K562 (cell line): ENCODE measurements around the gene CACNA1S. TPM values are rescaled to one million over a fixed set of nuclear protein-coding genes. Genes with fewer than 3 reads are reported as not detected.
A peak's percentile ranks its signal among the peaks of the same experiment; 100 is the strongest.

Experiments used
- ATAC-seq: fragments of 200-7000 bp; cut with Tn5 transposase; 3 replicates; pipeline ENCODE4 v1.9.1; 2020; ENCODE audit warnings: moderate library complexity
- BruUV-seq: library from RNA; stranded (reverse); fragments of 400-500 nt; replicated peaks from 2 replicates; lab custom pipeline; 2021; lab: Mats Ljungman, UMichigan
- CTCF ChIA-PET: fragments of 300-600 bp; formaldehyde crosslinking; extraction: SDS; loops from one replicate; lab custom pipeline; 2021; ENCODE audit warnings: low intra/inter-chr PET ratio; lab: Yijun Ruan, JAX
- POLR2A ChIA-PET: fragments of 300-600, 350-650 bp; sonication (Branson Sonifier 250); formaldehyde crosslinking; extraction: SDS; loops from one replicate; lab custom pipeline; 2021; ENCODE audit warnings: antibody characterized with exemption, inconsistent platforms; lab: Yijun Ruan, JAX
- DNase-seq, 4 experiments: peaks; one replicate each; pipeline versions ENCODE4 v3.0.0 to v3.0.0-alpha.2; 2011 to 2018; ENCODE audit warnings: low spot score in 3 of 4, mixed read lengths in 3 of 4; ENCODE audit errors: extremely low read depth in 1 of 4
- FAIRE-seq: peaks from 2 replicates; lab custom pipeline; 2011; peaks lifted over from hg19 to GRCh38; lab: Jason Lieb, UNC
- H2AFZ ChIP-seq: 2 replicates; pipeline ENCODE4 v1.6.0; 2011; ENCODE audit warnings: low read depth, low read length, control low read depth, inconsistent platforms
- H3K27ac ChIP-seq: fragments of 200-600 bp; 3 replicates; pipeline ENCODE4 v1.8.0; 2011; ENCODE audit warnings: low read depth, mild to moderate bottlenecking, control low read depth, inconsistent platforms, low read length, moderate library complexity, mixed read lengths; ENCODE audit errors: extremely low read depth
- H3K27me3 ChIP-seq, 2 experiments: fragments of 300-600 bp in 1 of 2; 2 replicates in 1 of 2; 3 replicates in 1 of 2; pipeline versions ENCODE4 v1.6.0 to v1.8.0; 2011; ENCODE audit warnings: inconsistent platforms in 2 of 2, low read length in 2 of 2, mild to moderate bottlenecking in 1 of 2, mixed read lengths in 1 of 2, moderate library complexity in 1 of 2; ENCODE audit not compliant: control insufficient read depth in 2 of 2, insufficient read depth in 2 of 2
- H3K36me3 ChIP-seq: fragments of 300-600 bp; 3 replicates; pipeline ENCODE4 v1.8.0; 2011; ENCODE audit warnings: mild to moderate bottlenecking, low read length, inconsistent platforms; ENCODE audit not compliant: control insufficient read depth, insufficient read depth
- H3K4me1 ChIP-seq, 2 experiments: fragments of 200-600 bp in 1 of 2; replicated peaks in 1 of 2; 2 replicates in 1 of 2; 3 replicates in 1 of 2; pipeline versions ENCODE4 v1.5.1 to v1.8.0; 2011; ENCODE audit warnings: inconsistent platforms in 2 of 2, low read length in 2 of 2, mild to moderate bottlenecking in 1 of 2, mixed read lengths in 1 of 2, moderate library complexity in 1 of 2; ENCODE audit not compliant: control insufficient read depth in 2 of 2, insufficient read depth in 2 of 2
- H3K4me2 ChIP-seq: 2 replicates; pipeline ENCODE4 v1.6.1; 2011; ENCODE audit warnings: low read length, control low read depth, inconsistent platforms, mixed read lengths; ENCODE audit not compliant: insufficient read depth
- H3K4me3 ChIP-seq: fragments of 200-600 bp; sonication (generic), shearing (Covaris generic); 2 replicates; pipeline ENCODE4 v1.5.1; 2016; ENCODE audit warnings: control low read depth, inconsistent platforms
- H3K79me2 ChIP-seq: fragments of 200-600 bp; 3 replicates; pipeline ENCODE4 v1.8.0; 2011; ENCODE audit warnings: low read length, inconsistent platforms; ENCODE audit not compliant: control insufficient read depth, insufficient read depth
- H3K9ac ChIP-seq, 2 experiments: 2 replicates each; pipeline versions ENCODE4 v1.6.0 to v1.6.1; 2011; ENCODE audit warnings: low read depth in 2 of 2, low read length in 2 of 2, control low read depth in 1 of 2, inconsistent platforms in 1 of 2, mild to moderate bottlenecking in 1 of 2, mixed read lengths in 1 of 2; ENCODE audit not compliant: insufficient read depth in 1 of 2
- H3K9me1 ChIP-seq: one replicate; pipeline ENCODE4 v1.6.0; 2011; ENCODE audit warnings: inconsistent platforms, mild to moderate bottlenecking, low read length, moderate library complexity; ENCODE audit not compliant: control insufficient read depth, insufficient read depth
- H3K9me3 ChIP-seq: replicated peaks from 2 replicates; pipeline ENCODE4 v1.5.1; 2011; ENCODE audit warnings: low read depth, low read length, inconsistent platforms; ENCODE audit not compliant: control insufficient read depth, insufficient read depth
- H4K20me1 ChIP-seq: replicated peaks from 2 replicates; pipeline ENCODE4 v1.6.1; 2011; ENCODE audit warnings: low read length, inconsistent platforms, mixed read lengths; ENCODE audit not compliant: control insufficient read depth, insufficient read depth
- BRF1 ChIP-seq: IDR thresholded peaks from 3 replicates; pipeline ENCODE4 v1.6.1; 2011; ENCODE audit warnings: borderline replicate concordance, mild to moderate bottlenecking; ENCODE audit not compliant: insufficient read length; ENCODE audit errors: extremely low read depth
- CTCF ChIP-seq, 3 experiments: IDR thresholded peaks in 2 of 3; conservative IDR thresholded peaks in 1 of 3; 2 replicates each; pipeline ENCODE4 v1.5.1; 2011 to 2012; ENCODE audit warnings: low read length in 3 of 3, mild to moderate bottlenecking in 3 of 3, control low read depth in 2 of 3, improper control_type of control experiment in 1 of 3, inconsistent platforms in 1 of 3, low read depth in 1 of 3, mixed read lengths in 1 of 3, moderate library complexity in 1 of 3; ENCODE audit not compliant: insufficient read depth in 2 of 3
- WGBS: fragments of 100-300 bp; shearing (Covaris generic); methylation state at CpG from one replicate; pipeline ENCODE4 v1.1.6; 2016; ENCODE audit warnings: low coverage, mixed read lengths; ENCODE audit not compliant: insufficient coverage; ENCODE audit errors: missing lambda C conversion rate; 5-methylcytosine and 5-hydroxymethylcytosine counted together
- in situ Hi-C: fragments of 300-500 bp; cut with MboI; formaldehyde crosslinking; loops from 4 replicates; pipeline ENCODE4 v1.15.0; 2018; ENCODE audit warnings: inconsistent platforms, mixed read lengths
- intact Hi-C: fragments of 100-400 bp; cut with micrococcal nuclease; formaldehyde crosslinking; loops from 2 replicates; pipeline ENCODE4 v1.14.2; 2022
- polyA plus RNA-seq, 8 experiments: library from polyadenylated mRNA; depleted of rRNA in 4 of 8; stranded (reverse) in 5 of 8; unstranded in 3 of 8; fragments of >200 nt; fragmentation: Nextera tagmentation in 2 of 8; fragmentation: Illumina TruSeq in 1 of 8; extraction: Ambion mirVana in 2 of 8; extraction: Trizol in 1 of 8; gene quantifications; 2 replicates each; pipeline versions ENCODE4 v1.2.1 to v1.2.3, GENCODE V29; 2011 to 2014; ENCODE audit warnings: inconsistent platforms in 1 of 8, missing spikeins in 1 of 8
- total RNA-seq, 7 experiments: library from RNA; depleted of rRNA in 6 of 7; stranded (reverse); fragments of >200 nt in 6 of 7; fragmentation: Illumina TruSeq in 2 of 7; extraction: Trizol in 2 of 7; gene quantifications; 2 replicates each; pipeline versions ENCODE4 v1.2.1 to v1.2.3, GENCODE V29; 2011 to 2021; ENCODE audit warnings: low replicate concordance in 1 of 7
- TF ChIP-seq, protein P1 (sequence below), 2 experiments: IDR thresholded peaks; 2 replicates each; pipeline ENCODE4 v1.6.1; 2012; ENCODE audit warnings: improper control_type of control experiment in 2 of 2, low read depth in 2 of 2, low read length in 2 of 2, borderline replicate concordance in 1 of 2
- TF ChIP-seq, protein P2 (sequence below): fragments of 250-450 bp; sonication (Bioruptor Pico); IDR thresholded peaks from 2 replicates; pipeline ENCODE4 v1.4.0; 2020; ENCODE audit warnings: mild to moderate bottlenecking, moderate library complexity

Gene CACNA1S
- total and polyA plus RNA-seq, 9 of the 15 experiments (the other 6 are each of a cell fraction or from before 2014, with no cell fraction given), result not detected

DNA sequence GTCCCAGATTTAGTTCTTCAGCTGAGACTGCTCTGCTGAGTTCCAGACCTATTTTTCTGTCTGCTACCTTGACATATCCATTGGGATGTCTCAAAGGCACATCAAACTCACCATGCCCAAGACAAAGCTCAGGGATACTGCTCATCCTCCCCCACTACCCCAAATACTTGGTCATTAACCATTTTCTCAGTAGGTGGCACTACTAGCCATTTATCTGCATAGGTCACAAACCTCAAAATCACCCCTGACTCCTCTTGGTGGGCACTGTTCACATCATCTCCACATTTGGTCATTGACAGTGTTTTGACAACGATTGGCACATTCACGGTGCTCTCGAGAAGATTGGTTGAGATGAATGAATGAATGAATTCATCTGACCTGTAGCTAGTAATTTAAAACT, 32.1 kb downstream of the CACNA1S start:
- BruUV-seq, result no TSS peak
- H3K36me3 ChIP-seq, result no peaks in the 10 kb centered on the region
- 0% methylated on average over 3 of the region's 3 CpGs for WGBS
- POLR2A ChIA-PET, result no interaction called here
- DNase-seq (peak in 2 of 4 experiments; percentile 42 to 53), FAIRE-seq (no peak), ATAC-seq (no peak)
- intact Hi-C loops, result loop anchor here (10.0 kb wide), 1 partner anchor 105 kb away; no protein-coding TSS in a partner anchor
- H3K4me1 ChIP-seq, result no peaks in the 10 kb centered on the region
- TF ChIP-seq, protein P1, sequence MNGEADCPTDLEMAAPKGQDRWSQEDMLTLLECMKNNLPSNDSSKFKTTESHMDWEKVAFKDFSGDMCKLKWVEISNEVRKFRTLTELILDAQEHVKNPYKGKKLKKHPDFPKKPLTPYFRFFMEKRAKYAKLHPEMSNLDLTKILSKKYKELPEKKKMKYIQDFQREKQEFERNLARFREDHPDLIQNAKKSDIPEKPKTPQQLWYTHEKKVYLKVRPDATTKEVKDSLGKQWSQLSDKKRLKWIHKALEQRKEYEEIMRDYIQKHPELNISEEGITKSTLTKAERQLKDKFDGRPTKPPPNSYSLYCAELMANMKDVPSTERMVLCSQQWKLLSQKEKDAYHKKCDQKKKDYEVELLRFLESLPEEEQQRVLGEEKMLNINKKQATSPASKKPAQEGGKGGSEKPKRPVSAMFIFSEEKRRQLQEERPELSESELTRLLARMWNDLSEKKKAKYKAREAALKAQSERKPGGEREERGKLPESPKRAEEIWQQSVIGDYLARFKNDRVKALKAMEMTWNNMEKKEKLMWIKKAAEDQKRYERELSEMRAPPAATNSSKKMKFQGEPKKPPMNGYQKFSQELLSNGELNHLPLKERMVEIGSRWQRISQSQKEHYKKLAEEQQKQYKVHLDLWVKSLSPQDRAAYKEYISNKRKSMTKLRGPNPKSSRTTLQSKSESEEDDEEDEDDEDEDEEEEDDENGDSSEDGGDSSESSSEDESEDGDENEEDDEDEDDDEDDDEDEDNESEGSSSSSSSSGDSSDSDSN (IDR thresholded peaks at IDR 0.05; ENCODE audit: borderline replicate concordance in 1 of 2, low read depth in 2 of 2, low read length in 2 of 2), result no peak
- TF ChIP-seq, protein P2, sequence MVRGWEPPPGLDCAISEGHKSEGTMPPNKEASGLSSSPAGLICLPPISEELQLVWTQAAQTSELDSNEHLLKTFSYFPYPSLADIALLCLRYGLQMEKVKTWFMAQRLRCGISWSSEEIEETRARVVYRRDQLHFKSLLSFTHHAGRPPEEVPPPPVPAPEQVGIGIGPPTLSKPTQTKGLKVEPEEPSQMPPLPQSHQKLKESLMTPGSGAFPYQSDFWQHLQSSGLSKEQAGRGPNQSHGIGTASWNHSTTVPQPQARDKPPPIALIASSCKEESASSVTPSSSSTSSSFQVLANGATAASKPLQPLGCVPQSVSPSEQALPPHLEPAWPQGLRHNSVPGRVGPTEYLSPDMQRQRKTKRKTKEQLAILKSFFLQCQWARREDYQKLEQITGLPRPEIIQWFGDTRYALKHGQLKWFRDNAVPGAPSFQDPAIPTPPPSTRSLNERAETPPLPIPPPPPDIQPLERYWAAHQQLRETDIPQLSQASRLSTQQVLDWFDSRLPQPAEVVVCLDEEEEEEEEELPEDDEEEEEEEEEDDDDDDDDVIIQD (CRISPR knock-in tag), result no peak
- TF ChIP-seq BRF1 (no peak), CTCF (IDR thresholded peaks at IDR 0.05 in 2 of 3, conservative IDR thresholded peaks at IDR 0.05 in 1 of 3; ENCODE audit: insufficient read depth in 2 of 3, low read depth in 1 of 3, low read length in 3 of 3) (peak in 1 of 3 experiments; percentile 28; a peak in 2 of 6 replicates)
- H3K9me3 ChIP-seq, result no peaks in the 10 kb centered on the region
- in situ Hi-C loops, result no loop called here
- no peak overlapping the region for H3K4me3 ChIP-seq
- no peaks in the 10 kb centered on the region for H3K79me2 ChIP-seq
- H3K27me3 ChIP-seq, result peaks cover 52 to 79% of the 10 kb centered on the region in 2 experiments
- no peaks in the 10 kb centered on the region for H3K9me1 ChIP-seq
- no peak overlapping the region for H3K4me2 ChIP-seq
- H3K9ac ChIP-seq, result no peak overlapping the region
- H2AFZ ChIP-seq, result no peak overlapping the region
- no peak overlapping the region for H3K27ac ChIP-seq
- H4K20me1 ChIP-seq, result peaks cover 1% of the 10 kb centered on the region; the same call in 1 of the 2 replicates
- CTCF ChIA-PET, result no interaction called here
